IPS-15b (cell line): ENCODE measurements around the gene GALNT13.
"Not testable (repeated sequence)": the region's sequence is repeated elsewhere in the genome, so short reads cannot be mapped to it uniquely, and the experiment has no call there.

Experiments
- H3K27me3 ChIP-seq: one replicate; pipeline ENCODE4 v1.6.1; 2013; ENCODE audit warnings: low read length; ENCODE audit not compliant: control insufficient read depth, insufficient read depth
- H3K36me3 ChIP-seq: one replicate; pipeline ENCODE4 v1.6.1; 2013; ENCODE audit warnings: low read length; ENCODE audit not compliant: control insufficient read depth, insufficient read depth
- H3K4me1 ChIP-seq: one replicate; pipeline ENCODE4 v1.6.1; 2013; ENCODE audit warnings: mild to moderate bottlenecking, low read length; ENCODE audit not compliant: control insufficient read depth, insufficient read depth
- H3K4me3 ChIP-seq: one replicate; pipeline ENCODE4 v1.5.1; 2013; ENCODE audit warnings: low read depth, low read length
- H3K9ac ChIP-seq: one replicate; pipeline ENCODE4 v1.6.1; 2013; ENCODE audit warnings: low read depth, mild to moderate bottlenecking, low read length
- H3K9me3 ChIP-seq: one replicate; pipeline ENCODE4 v1.6.1; 2013; ENCODE audit warnings: mild to moderate bottlenecking, low read length; ENCODE audit not compliant: control insufficient read depth, insufficient read depth

GALNT13 gene

DNA sequence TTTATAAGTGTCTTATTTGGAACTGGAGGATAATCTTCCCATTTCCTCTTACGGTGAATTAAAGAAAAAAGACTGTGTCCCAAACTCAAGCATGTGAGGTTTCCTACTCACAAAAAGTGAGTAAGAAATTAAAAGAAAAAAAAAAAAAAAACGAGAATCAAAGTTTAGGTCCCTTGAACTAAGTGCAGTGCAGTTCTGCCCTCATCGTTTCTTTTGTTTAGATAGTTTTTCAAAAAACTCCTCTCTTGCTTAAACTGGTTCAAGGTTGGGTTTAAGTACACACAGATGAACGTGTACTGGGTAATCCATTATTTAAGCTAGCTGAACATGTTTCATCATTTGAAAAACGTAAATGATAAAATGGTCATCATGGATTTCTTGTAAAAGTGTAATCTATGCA is 590.9 kb downstream of the GALNT13 start:
- Histone ChIP-seq H3K4me1 (no peaks in the 10 kb centered on the region), H3K36me3 (no peaks in the 10 kb centered on the region), H3K4me3 (no peak overlapping the region), H3K27me3 (no peaks in the 10 kb centered on the region), H3K9me3 (no peaks in the 10 kb centered on the region), H3K9ac (no peak overlapping the region)

DNA sequence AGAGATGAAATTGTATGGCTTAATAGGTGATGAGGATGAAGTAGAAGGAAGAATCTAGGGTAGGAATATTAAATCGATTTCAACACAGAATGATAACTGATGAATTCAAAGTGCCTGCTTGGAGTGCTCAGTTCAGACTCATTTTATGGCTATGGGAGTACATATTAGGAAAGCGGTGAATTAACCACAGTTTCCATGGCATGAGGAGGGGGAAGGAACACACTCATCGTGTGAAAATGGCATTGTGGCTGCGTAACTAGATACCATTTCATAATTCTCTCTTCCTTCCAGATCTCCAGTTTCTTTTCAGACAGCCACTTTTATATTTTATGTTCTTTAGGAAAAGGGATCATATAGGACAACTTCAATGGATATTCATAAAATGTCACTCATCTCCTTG is 594.5 kb downstream of the GALNT13 start:
- Histone ChIP-seq H3K9ac (no peak overlapping the region), H3K4me3 (no peak overlapping the region), H3K9me3 (no peaks in the 10 kb centered on the region), H3K36me3 (no peaks in the 10 kb centered on the region), H3K27me3 (no peaks in the 10 kb centered on the region), H3K4me1 (no peaks in the 10 kb centered on the region)

DNA sequence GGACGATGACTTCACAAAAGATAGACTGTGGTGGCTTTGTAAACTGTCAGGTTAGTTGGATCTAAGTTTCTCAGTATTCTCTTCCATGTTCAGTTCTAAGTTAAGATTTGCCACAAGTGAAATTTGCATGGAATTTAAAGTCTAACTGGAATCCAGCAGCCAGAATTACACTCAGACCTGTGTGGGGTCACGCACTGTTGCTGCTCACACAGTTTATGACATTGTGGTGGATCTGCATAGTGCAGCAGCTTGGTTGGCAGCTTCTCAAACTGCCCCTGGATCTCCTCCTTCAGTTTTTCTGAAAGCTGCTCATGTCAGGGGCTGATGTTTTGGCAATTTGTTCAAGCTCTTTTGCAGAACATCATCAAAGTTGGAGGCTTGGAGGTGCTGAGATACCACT is 598.7 kb downstream of the GALNT13 start:
- Histone ChIP-seq H3K9me3 (no peaks in the 10 kb centered on the region), H3K4me1 (no peaks in the 10 kb centered on the region), H3K27me3 (no peaks in the 10 kb centered on the region), H3K36me3 (no peaks in the 10 kb centered on the region), H3K4me3 (no peak overlapping the region), H3K9ac (no peak overlapping the region)

DNA sequence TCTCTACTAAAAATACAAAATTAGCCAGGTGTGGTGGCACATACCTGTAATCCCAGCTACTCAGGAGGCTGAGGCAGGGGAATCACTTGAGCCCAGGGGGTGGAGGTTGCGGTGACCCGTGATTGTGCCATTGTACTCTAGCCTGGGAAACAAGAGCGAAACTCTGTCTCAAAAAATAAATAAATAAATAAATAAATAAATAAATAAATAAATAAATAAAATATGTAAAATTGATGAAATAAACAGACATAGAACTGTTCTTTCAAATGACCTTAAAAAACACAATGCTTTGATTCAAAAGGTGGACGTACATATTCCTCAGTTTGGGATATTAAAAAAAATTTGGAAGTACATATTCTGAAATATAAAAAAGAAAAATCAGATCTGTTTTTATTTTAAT is 599.8 kb downstream of the GALNT13 start:
- not testable (repeated sequence) for H3K4me1 ChIP-seq, H3K27me3 ChIP-seq, H3K9ac ChIP-seq, H3K4me3 ChIP-seq, H3K9me3 ChIP-seq, H3K36me3 ChIP-seq

DNA sequence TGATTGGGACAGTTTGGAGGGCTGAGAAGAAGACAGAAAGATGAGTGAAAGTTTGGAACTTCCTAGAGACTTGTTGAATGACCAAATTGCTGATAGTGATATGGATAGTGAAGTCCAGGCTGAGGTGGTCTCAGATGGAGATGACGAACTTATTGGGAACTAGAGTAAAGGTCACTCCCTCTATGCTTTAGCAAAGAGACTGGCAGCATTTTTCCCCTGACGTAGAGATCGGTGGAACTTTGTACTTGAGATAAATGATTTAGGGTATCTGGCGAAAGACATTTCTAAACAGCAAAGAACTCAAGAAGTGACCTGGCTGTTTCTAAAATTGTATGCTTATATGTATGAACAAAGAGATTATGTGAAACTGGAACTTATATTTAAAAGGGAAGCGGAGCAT is 605.6 kb downstream of the GALNT13 start:
- Histone ChIP-seq H3K36me3 (no peaks in the 10 kb centered on the region), H3K9me3 (no peaks in the 10 kb centered on the region), H3K4me3 (no peak overlapping the region), H3K9ac (no peak overlapping the region), H3K27me3 (no peaks in the 10 kb centered on the region), H3K4me1 (peaks cover 9% of the 10 kb centered on the region)

DNA sequence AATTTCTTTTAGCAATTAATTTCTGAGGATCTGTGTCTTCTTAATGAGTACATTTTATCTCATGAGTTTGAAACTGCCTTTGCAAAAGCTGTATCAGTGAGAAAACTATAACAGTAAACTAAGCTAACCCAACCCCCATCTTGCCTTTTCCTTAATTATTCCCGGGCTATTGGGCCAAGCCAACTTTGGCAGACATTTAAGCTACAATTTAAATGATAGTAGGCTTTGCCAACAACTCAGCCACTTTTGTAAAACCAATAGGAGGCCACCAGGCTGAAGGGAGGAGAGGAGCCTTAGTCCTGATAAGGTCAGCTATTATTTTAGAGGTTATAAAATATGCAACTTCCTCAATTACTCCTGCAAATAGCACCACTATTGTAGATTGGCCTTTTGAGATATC is 608.8 kb downstream of the GALNT13 start:
- no peaks in the 10 kb centered on the region for H3K36me3 ChIP-seq
- no peak overlapping the region for H3K4me3 ChIP-seq
- H3K27me3 ChIP-seq, result no peaks in the 10 kb centered on the region
- H3K9ac ChIP-seq, result no peak overlapping the region
- H3K4me1 ChIP-seq, result peaks cover 9% of the 10 kb centered on the region
- H3K9me3 ChIP-seq, result no peaks in the 10 kb centered on the region

DNA sequence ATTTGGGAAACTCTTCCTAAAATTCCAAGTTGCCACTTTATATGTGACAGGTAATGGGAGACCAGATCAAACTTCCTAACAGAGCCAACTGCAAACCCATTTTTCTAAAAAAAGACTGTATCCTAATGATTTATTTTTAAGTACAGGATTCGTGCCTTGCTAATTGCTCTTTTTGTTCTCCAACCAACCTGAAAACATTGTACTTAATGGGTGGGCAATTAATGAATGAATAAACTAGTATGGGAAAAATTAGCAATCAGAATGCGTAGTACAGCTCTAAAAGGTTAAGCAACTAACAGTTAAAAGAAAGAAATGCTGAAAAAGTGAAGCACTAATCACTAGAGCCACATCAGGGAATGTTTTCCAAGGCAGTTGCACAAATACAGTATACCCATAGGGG is 609.6 kb downstream of the GALNT13 start:
- Histone ChIP-seq H3K4me1 (peaks cover 9% of the 10 kb centered on the region), H3K4me3 (no peak overlapping the region), H3K36me3 (no peaks in the 10 kb centered on the region), H3K9me3 (no peaks in the 10 kb centered on the region), H3K9ac (no peak overlapping the region), H3K27me3 (no peaks in the 10 kb centered on the region)

DNA sequence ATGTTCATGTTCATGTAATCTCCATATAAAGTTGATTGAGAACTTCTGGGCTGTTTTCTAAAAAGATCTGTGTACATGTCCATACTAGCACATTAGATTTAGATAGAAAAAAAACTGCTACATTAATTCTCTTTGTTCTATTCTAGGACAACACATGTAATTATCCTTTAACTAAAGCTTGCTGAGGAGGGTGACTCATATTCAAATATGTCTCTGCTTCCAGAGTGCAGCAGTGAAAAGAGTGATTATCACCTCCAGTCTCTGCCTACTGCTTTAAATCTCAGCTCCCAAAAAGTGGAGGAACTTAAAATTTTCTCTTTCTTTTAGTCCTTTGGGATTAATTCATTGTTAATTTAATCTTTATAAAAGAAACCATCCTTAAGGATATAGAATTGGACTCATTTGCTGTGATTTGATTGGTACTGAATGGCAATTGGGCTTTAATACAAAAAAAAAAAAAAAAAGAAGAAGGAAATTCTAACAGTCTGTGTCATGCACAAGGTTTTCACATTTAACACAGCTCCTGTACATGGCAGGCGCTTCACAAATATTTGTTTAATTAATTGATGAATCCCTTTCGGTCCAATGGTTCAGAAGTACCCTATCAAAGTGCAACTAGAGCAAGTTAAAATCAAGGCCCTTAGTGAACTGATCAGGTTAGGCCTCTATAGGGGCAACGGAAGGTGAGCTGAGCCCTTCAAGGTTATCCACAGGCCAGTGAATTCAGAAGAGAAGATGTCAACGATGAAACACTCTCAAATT is 612.8 kb downstream of the GALNT13 start:
- peaks cover 9% of the 10 kb centered on the region for H3K4me1 ChIP-seq
- no peak overlapping the region for H3K4me3 ChIP-seq
- H3K27me3 ChIP-seq, result no peaks in the 10 kb centered on the region
- no peak overlapping the region for H3K9ac ChIP-seq
- no peaks in the 10 kb centered on the region for H3K9me3 ChIP-seq
- no peaks in the 10 kb centered on the region for H3K36me3 ChIP-seq

DNA sequence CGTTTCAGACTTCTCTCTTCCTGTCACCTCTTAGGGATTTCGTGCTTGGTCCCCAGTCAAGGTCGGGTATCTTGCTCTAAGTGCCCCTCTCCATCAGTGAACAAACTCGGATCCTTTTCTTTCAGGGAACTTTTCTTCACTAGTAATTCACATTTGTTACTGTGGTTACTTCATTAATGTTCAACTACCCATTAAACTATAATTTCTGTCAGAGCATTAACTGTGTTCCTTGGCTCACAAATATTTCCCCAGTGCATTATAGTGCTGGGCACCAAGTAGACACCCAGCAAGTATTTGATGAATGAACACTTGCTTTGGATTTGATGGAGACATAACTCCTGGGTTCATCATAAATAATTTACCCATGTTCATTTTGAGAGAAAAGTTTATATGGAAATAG is 617.1 kb downstream of the GALNT13 start:
- H3K4me1 ChIP-seq, result no peaks in the 10 kb centered on the region
- H3K4me3 ChIP-seq, result no peak overlapping the region
- H3K9ac ChIP-seq, result no peak overlapping the region
- H3K27me3 ChIP-seq, result no peaks in the 10 kb centered on the region
- no peaks in the 10 kb centered on the region for H3K9me3 ChIP-seq
- H3K36me3 ChIP-seq, result no peaks in the 10 kb centered on the region

DNA sequence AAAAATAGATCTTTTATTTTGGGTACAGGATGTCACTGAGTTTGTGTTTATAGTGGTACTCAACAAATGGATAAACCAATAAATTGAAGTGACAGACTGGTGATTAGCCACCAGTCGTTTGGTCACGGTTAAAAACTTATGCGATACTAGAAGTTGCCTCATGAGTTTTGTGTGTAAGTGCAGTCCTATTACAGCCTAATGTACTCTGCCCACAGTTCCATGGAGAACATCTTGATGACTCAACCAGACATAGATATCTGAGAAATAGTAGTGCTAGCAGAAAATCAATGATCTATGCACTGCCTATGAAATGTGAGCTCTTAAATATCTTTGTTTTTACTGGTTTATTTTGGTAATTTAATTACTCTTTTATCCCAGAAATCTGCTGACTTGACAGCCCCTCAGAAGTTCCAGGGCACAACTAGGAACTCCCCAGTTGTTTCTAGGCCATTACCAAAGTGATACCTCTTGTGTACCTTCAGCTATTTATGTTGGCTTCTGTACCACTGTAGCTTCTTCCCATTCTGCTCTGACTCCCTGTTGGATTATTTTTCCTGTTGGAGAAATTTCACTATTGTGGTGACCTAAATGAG is 617.6 kb downstream of the GALNT13 start:
- no peaks in the 10 kb centered on the region for H3K4me1 ChIP-seq
- no peak overlapping the region for H3K4me3 ChIP-seq
- H3K27me3 ChIP-seq, result no peaks in the 10 kb centered on the region
- H3K36me3 ChIP-seq, result no peaks in the 10 kb centered on the region
- H3K9ac ChIP-seq, result no peak overlapping the region
- H3K9me3 ChIP-seq, result no peaks in the 10 kb centered on the region

DNA sequence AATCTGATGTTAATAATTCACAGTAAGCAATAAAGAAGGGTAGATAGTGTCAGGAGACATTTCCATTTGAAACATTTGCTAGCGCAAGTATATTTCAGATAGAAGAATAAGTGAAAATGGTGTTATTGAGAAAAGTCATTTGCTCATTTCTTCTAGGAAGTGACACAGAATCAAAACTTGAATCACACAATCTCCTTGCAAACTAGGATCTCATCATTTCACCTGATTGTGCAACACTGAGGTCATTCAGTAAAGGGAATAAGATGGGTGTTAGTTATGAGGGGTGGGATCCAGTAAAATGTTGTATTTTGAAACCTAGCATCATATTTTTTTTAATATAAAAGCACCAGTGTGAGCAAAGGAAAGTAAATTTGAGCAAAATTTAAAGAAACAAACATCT is 618.8 kb downstream of the GALNT13 start:
- Histone ChIP-seq H3K4me3 (no peak overlapping the region), H3K9me3 (no peaks in the 10 kb centered on the region), H3K9ac (no peak overlapping the region), H3K36me3 (no peaks in the 10 kb centered on the region), H3K27me3 (no peaks in the 10 kb centered on the region), H3K4me1 (no peaks in the 10 kb centered on the region)

DNA sequence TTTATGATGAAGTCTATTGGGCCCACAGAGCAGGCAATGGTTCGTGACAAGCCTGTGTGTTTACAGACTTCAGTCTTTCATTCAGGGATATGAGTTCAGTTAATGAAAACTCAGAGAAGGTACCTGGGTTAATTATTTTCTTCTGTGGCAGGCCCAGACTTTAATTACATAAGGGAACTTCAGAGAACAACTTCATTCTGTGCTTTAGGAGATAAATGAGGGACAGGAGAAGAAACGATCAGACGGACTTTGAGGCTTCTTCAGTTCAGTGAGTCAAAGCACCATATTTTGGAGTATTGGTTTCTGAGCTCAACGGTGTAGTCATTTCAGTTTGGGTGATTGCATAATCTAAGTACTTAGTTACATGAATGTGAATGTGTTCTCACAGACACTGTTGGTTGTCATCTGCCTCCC is 623.7 kb downstream of the GALNT13 start:
- H3K9ac ChIP-seq, result no peak overlapping the region
- no peaks in the 10 kb centered on the region for H3K36me3 ChIP-seq
- H3K9me3 ChIP-seq, result no peaks in the 10 kb centered on the region
- H3K27me3 ChIP-seq, result no peaks in the 10 kb centered on the region
- H3K4me3 ChIP-seq, result no peak overlapping the region
- no peaks in the 10 kb centered on the region for H3K4me1 ChIP-seq
